HPDE6-E6E7 (cell line): ENCODE measurements around the gene FMN1.

Experiments used
- DNase-seq: peaks from one replicate; pipeline ENCODE4 v3.0.0; 2011; ENCODE audit warnings: missing footprints; ENCODE audit errors: extremely low spot score

The FMN1 gene

GRCh38 chr15:33119865-33120264, 74.6 kb downstream of the FMN1 start:
- DNase-seq, result no peak

GRCh38 chr15:33119273-33119672, 75.2 kb downstream of the FMN1 start:
- no peak for DNase-seq

- DNase-seq, result no peak
These were observed 78.3 kb downstream of the FMN1 start for GRCh38 chr15:33116198-33116597.

GRCh38 chr15:33115191-33115861, 79.2 kb downstream of the FMN1 start:
- DNase-seq, result no peak

GRCh38 chr15:33114374-33114717, 80.2 kb downstream of the FMN1 start:
- no peak for DNase-seq

- DNase-seq, result no peak
These were observed 80.7 kb downstream of the FMN1 start for GRCh38 chr15:33113666-33114373.

GRCh38 chr15:33112541-33113105, 81.9 kb downstream of the FMN1 start:
- no peak for DNase-seq

- no peak for DNase-seq
These were observed 83.5 kb downstream of the FMN1 start for GRCh38 chr15:33111041-33111451.

- no peak for DNase-seq
These were observed 85.2 kb downstream of the FMN1 start for GRCh38 chr15:33109345-33109744.

- DNase-seq, result no peak
These were observed 86.0 kb downstream of the FMN1 start for GRCh38 chr15:33108518-33108917.

GRCh38 chr15:33107950-33108349, 86.6 kb downstream of the FMN1 start:
- no peak for DNase-seq

- DNase-seq, result no peak
These were observed 90.3 kb downstream of the FMN1 start for GRCh38 chr15:33104212-33104611.

- DNase-seq, result no peak
These were observed 93.5 kb downstream of the FMN1 start for GRCh38 chr15:33101036-33101435.

- no peak for DNase-seq
These were observed 94.2 kb downstream of the FMN1 start for GRCh38 chr15:33100314-33100713.

GRCh38 chr15:33099739-33100138, 94.8 kb downstream of the FMN1 start:
- DNase-seq, result no peak

GRCh38 chr15:33099213-33099612, 95.3 kb downstream of the FMN1 start:
- DNase-seq, result no peak

- peak; percentile 33 for DNase-seq
These were observed 96.1 kb downstream of the FMN1 start for GRCh38 chr15:33098094-33099058.

GRCh38 chr15:33096134-33096533, 98.4 kb downstream of the FMN1 start:
- DNase-seq, result no peak

GRCh38 chr15:33095641-33096040, 98.9 kb downstream of the FMN1 start:
- no peak for DNase-seq

- no peak for DNase-seq
These were observed 100.2 kb downstream of the FMN1 start for GRCh38 chr15:33094336-33094735.

GRCh38 chr15:33093222-33093621, 101.3 kb downstream of the FMN1 start:
- no peak for DNase-seq
